AG09309 (cell line): ENCODE results near the gene AIDA.

Experiments used
- DNase-seq: peaks from one replicate; pipeline ENCODE4 v3.0.0-alpha.2; 2010; ENCODE audit warnings: low read depth
- H3K4me3 ChIP-seq: 2 replicates; pipeline ENCODE4 v1.5.1; 2011; ENCODE audit warnings: mild to moderate bottlenecking, low read depth, low read length, moderate library complexity; ENCODE audit not compliant: control insufficient read depth
- CTCF ChIP-seq: IDR thresholded peaks from 2 replicates; pipeline ENCODE4 v1.5.1; 2011; ENCODE audit warnings: mild to moderate bottlenecking, low read depth, low read length, inconsistent platforms; ENCODE audit not compliant: insufficient read depth, control insufficient read depth; ENCODE audit errors: missing control alignments

AIDA gene

GRCh38 chr1:222654849-222655248 is 57.4 kb downstream of the AIDA start:
- TF ChIP-seq CTCF, result peak; percentile 23
- no peak overlapping the region for H3K4me3 ChIP-seq
- DNase-seq, result peak; percentile 46

DNA sequence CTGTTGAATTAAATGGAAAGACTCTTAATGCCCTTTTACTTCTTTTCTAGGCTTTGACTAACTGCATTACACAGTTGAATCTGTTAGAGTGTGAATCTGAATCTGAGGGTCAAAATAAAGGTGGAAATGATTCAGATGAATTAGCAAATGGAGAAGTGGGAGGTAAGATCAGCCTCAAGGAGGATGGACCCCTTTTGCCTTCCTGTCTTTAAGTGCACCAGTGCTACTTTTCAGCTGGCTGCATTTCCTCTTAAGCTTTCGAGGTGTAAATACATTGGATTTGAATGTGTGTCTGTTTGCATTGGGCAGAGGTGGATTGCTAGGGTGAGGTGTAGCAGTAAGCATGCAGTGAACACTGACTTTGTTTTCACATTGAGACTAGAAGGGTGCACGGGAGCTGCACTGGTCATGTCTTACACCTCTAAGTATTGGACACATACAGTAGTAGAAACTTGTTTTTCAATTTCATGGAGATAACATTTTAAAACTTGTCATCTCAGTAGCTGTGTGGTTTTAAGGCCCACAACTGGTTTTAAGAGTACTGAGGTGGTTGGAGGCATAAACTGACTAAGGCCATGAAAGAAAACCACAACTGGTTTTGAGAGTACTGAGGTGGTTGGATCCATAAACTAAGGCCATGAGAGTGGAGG is 59.0 kb downstream of the AIDA start:
- no peak for DNase-seq
- TF ChIP-seq CTCF, result no peak
- H3K4me3 ChIP-seq, result no peak overlapping the region

DNA sequence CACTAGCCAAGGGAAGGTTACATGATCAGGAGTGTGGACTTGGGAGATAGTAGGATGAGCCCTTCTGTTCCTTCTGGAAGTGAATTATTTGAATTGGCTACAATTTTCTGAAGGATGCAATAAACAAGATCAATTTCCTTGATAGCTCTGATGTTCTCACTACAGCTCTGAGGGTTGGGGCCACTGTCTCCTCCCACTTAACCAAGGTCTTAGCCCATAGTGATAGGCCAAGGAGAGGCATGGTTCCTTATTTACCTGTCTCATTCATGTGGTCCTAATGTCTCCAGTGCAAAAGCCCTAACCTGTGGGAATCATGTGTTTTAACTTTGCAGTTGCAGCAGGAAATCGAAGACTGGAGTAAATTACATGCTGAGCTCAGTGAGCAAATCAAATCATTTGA is 59.6 kb downstream of the AIDA start:
- no peak for DNase-seq
- TF ChIP-seq CTCF, result no peak
- H3K4me3 ChIP-seq, result no peak overlapping the region

DNA sequence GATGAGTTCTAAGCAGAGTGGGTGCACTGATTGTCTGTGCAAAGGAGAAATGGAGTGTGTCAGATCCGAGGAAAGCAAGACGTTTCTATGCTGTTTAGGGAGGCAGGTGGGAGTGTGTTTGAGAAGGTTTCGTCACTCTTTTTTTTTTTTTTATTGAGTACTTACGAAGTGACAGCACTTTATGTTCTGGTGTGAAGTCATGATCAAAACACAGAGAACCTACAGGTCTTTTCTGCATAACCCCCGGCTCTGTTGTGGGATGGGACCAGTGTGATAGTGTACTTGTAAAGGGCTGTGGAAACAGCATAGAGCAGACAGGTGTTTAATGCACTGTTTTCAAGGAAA is 67.7 kb downstream of the AIDA start:
- peak overlapping the region; percentile 87 for H3K4me3 ChIP-seq
- no peak for DNase-seq
- TF ChIP-seq CTCF, result no peak

GRCh38 chr1:222643938-222644635 is 68.2 kb downstream of the AIDA start:
- peak overlapping the region; percentile 87 for H3K4me3 ChIP-seq
- no peak for TF ChIP-seq CTCF
- DNase-seq, result peak; percentile 94

- TF ChIP-seq CTCF, result no peak
- H3K4me3 ChIP-seq, result peak overlapping the region; percentile 87
- DNase-seq, result no peak
Measured at GRCh38 chr1:222643606-222643937, 68.7 kb downstream of the AIDA start.
